22Rv1 (cell line): ENCODE results near the gene ELOVL5.

Experiments
- CTCF ChIP-seq: fragments of 450-650 bp; IDR thresholded peaks from 2 replicates; pipeline ENCODE4 v1.5.1; 2017; ENCODE audit warnings: mild to moderate bottlenecking
- ZFX ChIP-seq: fragments of 450-650 bp; IDR thresholded peaks from 2 replicates; pipeline ENCODE4 v1.6.1; 2017; ENCODE audit warnings: antibody characterized with exemption, borderline replicate concordance

GRCh38 chr6:53347921-53348370 is 804 bp downstream of the ELOVL5 start:
- TF ChIP-seq CTCF (no peak), ZFX (no peak)
